BJ (cell line): ENCODE results near the gene NOTCH1. TPM values are rescaled to one million over a fixed set of nuclear protein-coding genes. Genes with fewer than 3 reads are reported as not detected.
"Not testable (repeated sequence)": the region's sequence is repeated elsewhere in the genome, so short reads cannot be mapped to it uniquely, and the experiment has no call there.

Experiments
- CTCF ChIA-PET: fragments of 350-600 bp; formaldehyde crosslinking; extraction: SDS; loops from one replicate; lab custom pipeline; 2021; ENCODE audit warnings: antibody characterized with exemption, inconsistent platforms; lab: Yijun Ruan, JAX
- POLR2A ChIA-PET: fragments of 300-600 bp; sonication (Branson Sonifier 250); formaldehyde crosslinking; extraction: SDS; loops from one replicate; lab custom pipeline; 2021; ENCODE audit warnings: antibody characterized with exemption; lab: Charles Lee
- DNase-seq: peaks from one replicate; pipeline ENCODE4 v3.0.0-alpha.2; 2011; ENCODE audit warnings: low read depth
- H3K27me3 ChIP-seq: 2 replicates; pipeline ENCODE4 v1.6.0; 2011; ENCODE audit warnings: low read length; ENCODE audit not compliant: control insufficient read depth, insufficient read depth
- H3K36me3 ChIP-seq: 2 replicates; pipeline ENCODE4 v1.5.1; 2011; ENCODE audit warnings: low read length; ENCODE audit not compliant: control insufficient read depth, insufficient read depth
- H3K4me3 ChIP-seq: 2 replicates; pipeline ENCODE4 v1.5.1; 2011; ENCODE audit warnings: low read depth, mild to moderate bottlenecking, control low read depth, low read length
- CTCF ChIP-seq: IDR thresholded peaks from 2 replicates; pipeline ENCODE4 v1.5.1; 2011; ENCODE audit warnings: low read depth, mild to moderate bottlenecking, control low read depth, inconsistent platforms, low read length, moderate library complexity; ENCODE audit not compliant: insufficient read depth
- polyA plus RNA-seq: library from polyadenylated mRNA; depleted of rRNA; stranded (reverse); fragments of >200 nt; gene quantifications from 2 replicates; pipeline ENCODE4 v1.2.3, GENCODE V29; 2011

NOTCH1 gene
- polyA plus RNA-seq, 1 experiment: 1.3 TPM

- no peak for TF ChIP-seq CTCF
- no peak overlapping the region for H3K4me3 ChIP-seq
- no peaks in the 10 kb centered on the region; the same call in 1 of the 2 replicates for H3K27me3 ChIP-seq
- no peak for DNase-seq
- ChIA-PET CTCF (no interaction called here), POLR2A (no interaction called here)
- no peaks in the 10 kb centered on the region for H3K36me3 ChIP-seq
Observed at GRCh38 chr9:136581614-136582447, 36.0 kb upstream of the NOTCH1 start.

- H3K4me3 ChIP-seq, CTCF ChIA-PET, H3K36me3 ChIP-seq, H3K27me3 ChIP-seq, POLR2A ChIA-PET, DNase-seq: not testable (repeated sequence)
Observed at GRCh38 chr9:136579650-136580219, 33.9 kb upstream of the NOTCH1 start.

- POLR2A ChIA-PET: no interaction called here
Observed at GRCh38 chr9:136578915-136579649, 33.2 kb upstream of the NOTCH1 start.

GRCh38 chr9:136578626-136578914 is 32.7 kb upstream of the NOTCH1 start:
- Histone ChIP-seq H3K4me3 (no peak overlapping the region), H3K36me3 (no peaks in the 10 kb centered on the region), H3K27me3 (no peaks in the 10 kb centered on the region)
- no peak for TF ChIP-seq CTCF
- ChIA-PET POLR2A (no interaction called here), CTCF (no interaction called here)
- DNase-seq: no peak

More at GRCh38 chr9:136578915-136579649, 33.2 kb upstream of the NOTCH1 start:
- no peaks in the 10 kb centered on the region for H3K36me3 ChIP-seq
- DNase-seq: no peak
- H3K4me3 ChIP-seq: no peak overlapping the region
- no peaks in the 10 kb centered on the region for H3K27me3 ChIP-seq
- no peak for TF ChIP-seq CTCF
- CTCF ChIA-PET: no interaction called here

- no peaks in the 10 kb centered on the region for H3K36me3 ChIP-seq
- no peaks in the 10 kb centered on the region for H3K27me3 ChIP-seq
- ChIA-PET CTCF (no interaction called here), POLR2A (no interaction called here)
- DNase-seq: no peak
- H3K4me3 ChIP-seq: no peak overlapping the region
- TF ChIP-seq CTCF: no peak
Observed at GRCh38 chr9:136577941-136578625, 32.2 kb upstream of the NOTCH1 start.
